GM21576 (cell line): ENCODE results near the gene CD3E.

Experiments
- ATAC-seq: cut with Tn5 transposase; IDR thresholded peaks from one replicate; pipeline ENCODE4 v1.9.1; 2021; ENCODE audit warnings: mild to moderate bottlenecking, moderate library complexity; ENCODE audit not compliant: unreplicated experiment

Gene CD3E

GRCh38 chr11:118321386-118322082 is 17.0 kb downstream of the CD3E start:
- ATAC-seq, result no peak

- ATAC-seq, result no peak
Measured at GRCh38 chr11:118322721-118323120, 18.2 kb downstream of the CD3E start.

- no peak for ATAC-seq
Measured at GRCh38 chr11:118325283-118325682, 20.8 kb downstream of the CD3E start.

- ATAC-seq, result no peak
Measured at GRCh38 chr11:118328745-118329144, 24.2 kb downstream of the CD3E start.

- no peak for ATAC-seq
Measured at GRCh38 chr11:118334745-118335144, 30.2 kb downstream of the CD3E start.

- no peak for ATAC-seq
Measured at GRCh38 chr11:118338637-118339061, 34.1 kb downstream of the CD3E start.

DNA sequence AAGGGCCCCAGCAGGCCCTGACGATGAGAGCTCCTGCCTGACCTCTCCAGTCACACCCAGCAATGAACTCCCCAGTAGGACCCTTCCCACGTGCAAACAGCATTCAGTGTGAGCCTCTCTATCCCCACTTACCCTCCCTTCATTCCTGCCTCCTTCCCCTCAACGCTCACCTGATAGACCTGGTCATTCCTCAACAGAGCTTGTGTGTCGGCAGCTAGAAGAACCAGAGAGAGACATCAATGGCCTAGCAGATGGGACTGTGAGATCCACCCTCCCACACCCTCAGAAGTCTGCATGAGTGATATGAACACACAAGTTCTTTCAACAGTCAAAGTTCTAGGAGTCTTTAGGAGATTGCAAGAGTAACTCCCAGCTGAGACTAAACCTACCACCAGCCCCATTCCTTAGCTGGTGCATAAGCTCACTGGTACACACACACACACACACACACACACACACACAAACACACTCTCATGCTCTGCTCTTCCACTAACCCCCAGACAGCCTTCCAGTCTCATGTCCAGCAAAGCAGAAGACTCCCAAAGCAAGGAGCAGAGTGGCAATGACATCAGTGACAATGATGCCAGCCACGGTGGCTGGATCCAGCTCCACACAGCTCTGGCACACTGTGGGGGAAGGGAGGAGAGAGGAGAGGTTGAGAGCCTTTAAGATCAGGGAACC is 34.9 kb downstream of the CD3E start:
- ATAC-seq, result no peak

GRCh38 chr11:118340449-118340848 is 35.9 kb downstream of the CD3E start:
- ATAC-seq, result no peak

DNA sequence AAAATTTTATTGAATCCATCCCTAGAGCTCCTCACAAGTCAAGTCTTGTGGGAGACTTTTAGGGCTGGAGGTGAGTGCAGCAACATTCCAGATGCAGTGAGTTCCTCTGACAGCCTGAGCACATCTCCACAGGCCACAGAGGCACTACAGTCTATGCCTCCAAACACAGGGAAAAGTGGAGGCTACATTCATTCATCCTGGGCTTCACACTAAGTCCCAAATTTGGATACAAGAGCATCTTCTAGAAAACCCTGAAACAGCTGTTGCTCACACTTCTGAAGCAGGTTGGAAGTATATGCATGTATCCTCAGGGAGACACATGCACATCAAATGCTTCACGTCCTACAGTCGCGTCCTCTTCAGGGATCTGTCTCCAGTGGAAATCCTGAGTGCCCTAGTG is 36.7 kb downstream of the CD3E start:
- no peak for ATAC-seq

DNA sequence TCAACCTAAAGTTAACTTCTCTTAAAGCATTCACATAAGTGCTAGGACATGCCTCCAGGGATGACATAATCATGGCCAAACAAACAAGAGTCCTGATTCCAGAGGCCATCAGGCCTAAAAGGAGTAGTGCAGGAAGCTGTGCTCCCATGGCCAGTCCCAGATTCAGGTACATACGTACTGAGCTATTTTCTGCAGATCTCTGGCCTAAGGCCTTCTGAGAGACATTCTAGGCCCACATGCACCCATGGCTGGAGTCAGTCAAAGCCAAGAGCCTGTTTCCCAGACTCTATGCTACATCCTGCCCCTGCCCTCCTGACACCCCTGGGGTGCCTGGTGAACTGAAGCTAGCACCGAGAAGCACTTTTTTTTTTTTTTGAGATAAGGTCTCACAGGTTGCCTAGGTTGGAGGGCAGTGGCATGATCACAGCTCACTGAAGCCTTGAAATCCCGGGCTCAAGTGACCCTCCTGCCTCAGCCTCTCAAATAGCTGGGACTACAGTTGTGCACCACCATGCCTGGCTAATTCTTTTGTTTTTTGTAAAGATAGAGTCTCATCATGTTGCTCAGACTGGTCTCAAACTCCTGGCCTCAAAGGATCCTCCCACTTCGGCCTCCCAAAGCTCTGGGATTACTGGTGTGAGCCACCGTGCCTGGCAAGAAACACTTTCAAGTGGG is 37.4 kb downstream of the CD3E start:
- ATAC-seq, result no peak

- ATAC-seq, result no peak
Measured at GRCh38 chr11:118342503-118343161, 38.1 kb downstream of the CD3E start, which contains the start of gene CD3D. Gene CD3D, minus strand, starts transcription at chr11:118342705. Its CDS starts 98 bp downstream, at chr11:118342607.

DNA sequence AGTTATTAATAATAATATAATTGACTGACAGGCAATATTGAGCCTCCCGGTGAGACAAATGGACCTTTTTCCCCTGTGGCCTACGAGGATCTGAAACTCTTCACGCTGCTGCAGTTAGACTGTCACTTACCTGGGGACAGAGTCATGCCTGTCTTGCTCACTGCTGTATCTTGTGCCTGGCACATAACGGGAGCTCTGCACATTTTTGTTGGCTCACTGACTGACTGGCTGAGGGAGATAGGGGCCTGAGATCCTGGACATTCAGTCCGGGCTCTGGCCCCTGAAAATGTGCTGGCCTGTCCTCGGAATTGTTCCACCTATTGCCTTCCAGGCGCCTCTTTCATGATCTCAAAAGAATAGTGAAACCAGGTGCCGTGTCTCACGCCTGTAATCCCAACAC is 38.7 kb downstream of the CD3E start:
- no peak for ATAC-seq

GRCh38 chr11:118343981-118344515 is 39.5 kb downstream of the CD3E start, which contains the start of gene CD3G:
Gene CD3G, plus strand, starts transcription at chr11:118344344. Its CDS starts 80 bp downstream, at chr11:118344424.
- ATAC-seq, result no peak

- no peak for ATAC-seq
Measured at GRCh38 chr11:118349475-118349874, 44.9 kb downstream of the CD3E start.

DNA sequence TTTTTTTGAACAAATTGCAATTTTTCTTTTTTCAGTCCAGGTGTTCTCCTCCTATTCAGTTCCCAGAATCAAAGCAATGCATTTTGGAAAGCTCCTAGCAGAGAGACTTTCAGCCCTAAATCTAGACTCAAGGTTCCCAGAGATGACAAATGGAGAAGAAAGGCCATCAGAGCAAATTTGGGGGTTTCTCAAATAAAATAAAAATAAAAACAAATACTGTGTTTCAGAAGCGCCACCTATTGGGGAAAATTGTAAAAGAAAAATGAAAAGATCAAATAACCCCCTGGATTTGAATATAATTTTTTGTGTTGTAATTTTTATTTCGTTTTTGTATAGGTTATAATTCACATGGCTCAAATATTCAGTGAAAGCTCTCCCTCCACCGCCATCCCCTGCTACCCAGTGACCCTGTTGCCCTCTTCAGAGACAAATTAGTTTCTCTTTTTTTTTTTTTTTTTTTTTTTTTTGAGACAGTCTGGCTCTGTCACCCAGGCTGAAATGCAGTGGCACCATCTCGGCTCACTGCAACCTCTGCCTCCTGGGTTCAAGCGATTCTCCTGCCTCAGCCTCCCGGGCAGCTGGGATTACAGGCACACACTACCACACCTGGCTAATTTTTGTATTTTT is 48.7 kb downstream of the CD3E start:
- ATAC-seq, result no peak

GRCh38 chr11:118358071-118358470 is 53.5 kb downstream of the CD3E start:
- no peak for ATAC-seq

DNA sequence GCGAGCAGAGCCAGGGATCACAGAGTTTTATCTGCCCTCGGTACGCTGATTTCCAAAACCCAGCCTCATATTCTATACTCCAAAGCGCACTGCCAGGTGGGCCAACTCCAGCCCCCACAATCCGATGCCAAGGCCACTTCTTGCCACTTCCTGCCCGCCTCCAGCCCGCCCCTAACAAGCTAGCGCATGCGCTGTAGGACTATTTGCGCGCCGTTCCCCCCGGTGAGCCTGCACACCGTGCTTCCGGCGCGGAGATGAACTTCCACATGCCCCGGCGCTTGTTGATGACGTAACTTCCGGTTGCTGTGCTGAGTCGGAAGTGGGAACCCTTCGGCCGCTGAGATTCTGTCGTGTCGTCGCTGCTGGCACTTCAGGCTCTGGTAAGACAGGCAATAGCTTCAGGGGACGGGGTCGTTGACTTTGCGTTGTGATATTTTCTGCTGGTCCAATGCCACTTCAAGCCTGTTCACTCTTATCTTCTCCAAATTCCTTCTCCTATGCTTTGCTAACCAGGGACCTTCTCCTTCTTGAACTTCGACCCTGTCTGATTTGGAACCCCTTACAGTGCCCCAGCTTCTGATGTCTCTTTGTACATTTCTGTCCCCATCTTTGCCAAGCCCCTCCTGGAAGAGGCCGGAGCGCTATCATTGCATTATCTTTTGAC is 54.9 kb downstream of the CD3E start, which contains the start of gene UBE4A:
UBE4A (plus strand) TSS at position 306 of the 664 bp plus-strand sequence. CDS start 5,481 bp downstream, outside the sequence.
- peak; percentile 85 for ATAC-seq

- ATAC-seq, result no peak
Measured at GRCh38 chr11:118364956-118365615, 60.6 kb downstream of the CD3E start.
